Measurements from ENCODE around the gene SEPSECS. TPM values are rescaled to one million over a fixed set of nuclear protein-coding genes. Genes with fewer than 3 reads are reported as not detected.

Gene SEPSECS
- total and polyA plus RNA-seq, 9 of the 15 experiments (the other 6 are each of a cell fraction or from before 2014, with no cell fraction given), result 3.9 to 17.2 (median 7.9) TPM

- TF ChIP-seq GMEB1 (CRISPR knock-in tag; IDR thresholded peaks at IDR 0.05) (no peak), PHF8 (IDR thresholded peaks at IDR 0.05; ENCODE audit: borderline replicate concordance, low read length) (no peak)
Observed at GRCh38 chr4:25111648-25112196, 48.5 kb downstream of the SEPSECS start (continued).

GRCh38 chr4:25110527-25111329, 49.5 kb downstream of the SEPSECS start:
- Histone ChIP-seq H3K4me2 (ENCODE audit: insufficient read depth, low read length) (no peak overlapping the region), H3K27me3 (ENCODE audit: control insufficient read depth in 2 of 2, insufficient read depth in 2 of 2, low read length in 2 of 2) (peaks cover 19 to 61% of the 10 kb centered on the region in 2 experiments), H4K20me1 (replicated peaks; ENCODE audit: control insufficient read depth, insufficient read depth, low read length) (peaks cover 5% of the 10 kb centered on the region; the same call in 1 of the 2 replicates), H3K9me1 (ENCODE audit: control insufficient read depth, insufficient read depth, low read length) (no peaks in the 10 kb centered on the region), H3K79me2 (ENCODE audit: control insufficient read depth, insufficient read depth, low read length) (no peaks in the 10 kb centered on the region), H3K36me3 (ENCODE audit: control insufficient read depth, insufficient read depth, low read length) (no peaks in the 10 kb centered on the region), H3K27ac (ENCODE audit: extremely low read depth, low read depth, low read length) (no peak overlapping the region), H3K9ac (ENCODE audit: insufficient read depth in 1 of 2, low read depth in 2 of 2, low read length in 2 of 2) (no peak overlapping the region), H3K4me3 (no peak overlapping the region), H3K9me3 (replicated peaks; ENCODE audit: control insufficient read depth, insufficient read depth, low read depth, low read length) (no peaks in the 10 kb centered on the region), H3K4me1 (replicated peaks in 1 of 2; ENCODE audit: control insufficient read depth in 2 of 2, insufficient read depth in 2 of 2, low read length in 2 of 2) (peaks cover 0 to 3% of the 10 kb centered on the region in 2 experiments; a peak in 2 of 5 replicates), H2AFZ (ENCODE audit: low read depth, low read length) (no peak overlapping the region)
- FAIRE-seq (no peak), ATAC-seq (no peak), DNase-seq (ENCODE audit: extremely low read depth in 1 of 4, low spot score in 3 of 4) (no peak)
- CTCF ChIA-PET (ENCODE audit: low intra/inter-chr PET ratio), result no interaction called here
- POLR2A ChIA-PET, result interaction anchor here (1.2 kb wide), 1 partner anchor 11 kb away, joined by 4 read pairs; no protein-coding TSS in a partner anchor
- no TSS peak for BruUV-seq (replicated peaks)
- in situ Hi-C loops (cut with MboI) (no loop called here), intact Hi-C loops (cut with micrococcal nuclease) (no loop called here)
- 4% methylated on average over 8 of the region's 8 CpGs for WGBS (ENCODE audit: insufficient coverage, low coverage, missing lambda C conversion rate)
- TF ChIP-seq EGR1 (conservative IDR thresholded peaks at IDR 0.05), result peak; percentile 50
- TF ChIP-seq CEBPG (CRISPR knock-in tag; IDR thresholded peaks at IDR 0.05), result no peak
- 0 out of 4 replicates have a peak, but pooled peaks of 1 of the 2 experiments have one; percentile 31 for TF ChIP-seq CEBPG (tag; conservative IDR thresholded peaks at IDR 0.05 in 1 of 2, IDR thresholded peaks at IDR 0.05 in 1 of 2)
- TF ChIP-seq, protein P1, sequence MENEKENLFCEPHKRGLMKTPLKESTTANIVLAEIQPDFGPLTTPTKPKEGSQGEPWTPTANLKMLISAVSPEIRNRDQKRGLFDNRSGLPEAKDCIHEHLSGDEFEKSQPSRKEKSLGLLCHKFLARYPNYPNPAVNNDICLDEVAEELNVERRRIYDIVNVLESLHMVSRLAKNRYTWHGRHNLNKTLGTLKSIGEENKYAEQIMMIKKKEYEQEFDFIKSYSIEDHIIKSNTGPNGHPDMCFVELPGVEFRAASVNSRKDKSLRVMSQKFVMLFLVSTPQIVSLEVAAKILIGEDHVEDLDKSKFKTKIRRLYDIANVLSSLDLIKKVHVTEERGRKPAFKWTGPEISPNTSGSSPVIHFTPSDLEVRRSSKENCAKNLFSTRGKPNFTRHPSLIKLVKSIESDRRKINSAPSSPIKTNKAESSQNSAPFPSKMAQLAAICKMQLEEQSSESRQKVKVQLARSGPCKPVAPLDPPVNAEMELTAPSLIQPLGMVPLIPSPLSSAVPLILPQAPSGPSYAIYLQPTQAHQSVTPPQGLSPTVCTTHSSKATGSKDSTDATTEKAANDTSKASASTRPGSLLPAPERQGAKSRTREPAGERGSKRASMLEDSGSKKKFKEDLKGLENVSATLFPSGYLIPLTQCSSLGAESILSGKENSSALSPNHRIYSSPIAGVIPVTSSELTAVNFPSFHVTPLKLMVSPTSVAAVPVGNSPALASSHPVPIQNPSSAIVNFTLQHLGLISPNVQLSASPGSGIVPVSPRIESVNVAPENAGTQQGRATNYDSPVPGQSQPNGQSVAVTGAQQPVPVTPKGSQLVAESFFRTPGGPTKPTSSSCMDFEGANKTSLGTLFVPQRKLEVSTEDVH (IDR thresholded peaks at IDR 0.05; ENCODE audit: low read depth, partially characterized antibody), result no peak
- no peak for TF ChIP-seq LCOR (CRISPR knock-in tag; IDR thresholded peaks at IDR 0.05)
- TF ChIP-seq ATF2 (CRISPR knock-in tag; IDR thresholded peaks at IDR 0.05), result no peak
- TF ChIP-seq SMARCC2 (IDR thresholded peaks at IDR 0.05; ENCODE audit: low read depth), result no peak
- TF ChIP-seq KDM5B (IDR thresholded peaks at IDR 0.05; ENCODE audit: insufficient replicate concordance, low read depth, low read length), result no peak
- no peak for TF ChIP-seq MYNN (IDR thresholded peaks at IDR 0.05)
- no peak for TF ChIP-seq MYNN (CRISPR knock-in tag; IDR thresholded peaks at IDR 0.05)
- no peak for TF ChIP-seq BHLHE40 (IDR thresholded peaks at IDR 0.05; ENCODE audit: low read length)
- TF ChIP-seq CCAR2 (IDR thresholded peaks at IDR 0.05; ENCODE audit: low read depth, low read length), result no peak
